ENCODE data around the gene MUSTN1.

The MUSTN1 gene

GRCh38 chr3:52790337-52790736 lies 44.5 kb downstream of the MUSTN1 start:
- no peak for DNase-seq
- H3K9me2 ChIP-seq (replicated peaks; ENCODE audit: insufficient read depth, low read length), result no peaks in the 10 kb centered on the region
- H3K4me3 ChIP-seq (ENCODE audit: low read length), result no peak overlapping the region
- TF ChIP-seq EZH2 (optimal IDR thresholded peaks at IDR 0.05; ENCODE audit: low read depth, low read length), result no peak
- no peak overlapping the region for H3K9ac ChIP-seq (ENCODE audit: low read length)
- no peaks in the 10 kb centered on the region for H3K36me3 ChIP-seq (replicated peaks; ENCODE audit: insufficient read depth, low read length)
- H3F3A ChIP-seq (ENCODE audit: insufficient read depth, low read length), result no peaks in the 10 kb centered on the region
- no peaks in the 10 kb centered on the region for H3K79me2 ChIP-seq (ENCODE audit: low read length)
- H4K20me1 ChIP-seq (ENCODE audit: insufficient read depth, low read length), result no peaks in the 10 kb centered on the region
- H2AFZ ChIP-seq (ENCODE audit: low read length), result no peak overlapping the region
- H3K27me3 ChIP-seq (replicated peaks; ENCODE audit: insufficient read depth, low read length), result no peaks in the 10 kb centered on the region
- H3K9me3 ChIP-seq (replicated peaks; ENCODE audit: insufficient read depth, low read length), result no peaks in the 10 kb centered on the region
- no peak overlapping the region for H3K4me2 ChIP-seq (ENCODE audit: low read depth, low read length)
- H3K4me1 ChIP-seq (ENCODE audit: low read length), result no peaks in the 10 kb centered on the region
- H3K27ac ChIP-seq (ENCODE audit: low read length), result no peak overlapping the region

DNA sequence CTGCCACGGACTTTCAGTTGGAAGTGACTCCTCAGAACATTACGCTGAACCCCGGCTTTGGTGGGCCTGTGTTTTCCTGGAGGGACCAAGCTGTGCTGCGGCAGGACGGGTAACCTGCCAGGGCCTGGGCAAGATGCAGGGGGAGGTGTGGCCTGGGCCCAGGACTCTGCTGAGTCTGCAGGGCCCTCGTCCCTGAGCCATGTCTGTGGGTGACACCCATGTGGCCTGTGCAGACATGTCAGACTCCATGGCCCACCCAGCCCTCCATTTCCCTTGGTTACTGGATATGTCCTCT lies 45.1 kb downstream of the MUSTN1 start:
- Histone ChIP-seq H3K4me3 (ENCODE audit: low read length) (no peak overlapping the region), H3K9me2 (replicated peaks; ENCODE audit: insufficient read depth, low read length) (no peaks in the 10 kb centered on the region), H3K4me1 (ENCODE audit: low read length) (no peaks in the 10 kb centered on the region), H3K27me3 (replicated peaks; ENCODE audit: insufficient read depth, low read length) (no peaks in the 10 kb centered on the region), H3K9ac (ENCODE audit: low read length) (no peak overlapping the region), H3K27ac (ENCODE audit: low read length) (no peak overlapping the region), H3K4me2 (ENCODE audit: low read depth, low read length) (no peak overlapping the region), H3K9me3 (replicated peaks; ENCODE audit: insufficient read depth, low read length) (no peaks in the 10 kb centered on the region), H4K20me1 (ENCODE audit: insufficient read depth, low read length) (no peaks in the 10 kb centered on the region), H2AFZ (ENCODE audit: low read length) (no peak overlapping the region), H3K36me3 (replicated peaks; ENCODE audit: insufficient read depth, low read length) (no peaks in the 10 kb centered on the region), H3K79me2 (ENCODE audit: low read length) (no peaks in the 10 kb centered on the region), H3F3A (ENCODE audit: insufficient read depth, low read length) (no peaks in the 10 kb centered on the region)
- TF ChIP-seq CTCF (IDR thresholded peaks at IDR 0.05; ENCODE audit: low read length) (no peak), EZH2 (optimal IDR thresholded peaks at IDR 0.05; ENCODE audit: low read depth, low read length) (no peak), EZH2phosphoT487 (IDR thresholded peaks at IDR 0.05; ENCODE audit: low read length) (no peak)
- DNase-seq, result no peak

DNA sequence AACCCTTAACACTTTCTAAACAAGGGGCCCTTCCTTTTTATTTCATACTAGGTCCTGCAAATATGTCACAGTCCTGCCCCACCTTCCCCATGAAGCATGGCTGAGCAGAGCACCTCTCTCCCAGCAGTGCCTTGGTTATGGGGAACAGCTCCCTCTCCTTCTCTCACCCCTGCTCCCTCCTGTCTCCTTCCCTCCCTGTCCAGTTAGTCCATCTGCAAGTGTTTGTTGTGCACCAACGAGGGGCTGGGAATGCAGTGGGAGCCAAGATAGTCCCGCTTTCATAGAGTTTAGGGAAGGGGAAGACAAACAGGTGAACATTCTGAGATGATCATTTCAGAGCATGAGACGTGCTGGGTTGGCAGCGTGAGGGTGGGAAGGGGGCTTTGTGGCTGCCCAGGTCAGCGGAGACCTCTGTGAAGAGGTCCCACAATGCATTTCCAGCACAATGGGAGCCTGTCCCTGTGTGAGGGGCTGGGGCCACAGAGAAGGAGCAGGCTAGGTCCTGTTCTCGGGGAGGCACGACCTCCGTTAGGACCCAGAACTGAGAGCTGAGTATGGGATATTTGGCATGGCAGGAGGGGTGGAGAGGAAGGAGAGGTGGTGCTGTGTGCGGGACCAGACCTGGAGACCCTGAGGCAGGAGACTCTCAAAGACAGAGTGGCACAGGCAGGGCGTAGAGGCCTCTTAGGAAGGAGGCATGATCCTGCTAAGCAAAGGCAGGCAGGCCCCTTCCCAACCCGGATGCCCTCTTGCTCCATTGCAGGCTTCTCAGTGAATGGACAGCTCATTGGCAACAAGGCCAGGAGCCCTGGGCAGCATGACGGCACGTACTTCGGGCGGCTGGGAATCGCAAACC lies 45.7 kb downstream of the MUSTN1 start:
- no peaks in the 10 kb centered on the region for H3F3A ChIP-seq (ENCODE audit: insufficient read depth, low read length)
- TF ChIP-seq EZH2phosphoT487 (IDR thresholded peaks at IDR 0.05; ENCODE audit: low read length) (no peak), CTCF (IDR thresholded peaks at IDR 0.05; ENCODE audit: low read length) (no peak), EZH2 (optimal IDR thresholded peaks at IDR 0.05; ENCODE audit: low read depth, low read length) (no peak)
- no peaks in the 10 kb centered on the region for H3K27me3 ChIP-seq (replicated peaks; ENCODE audit: insufficient read depth, low read length)
- no peaks in the 10 kb centered on the region for H3K79me2 ChIP-seq (ENCODE audit: low read length)
- no peaks in the 10 kb centered on the region for H3K4me1 ChIP-seq (ENCODE audit: low read length)
- H4K20me1 ChIP-seq (ENCODE audit: insufficient read depth, low read length), result no peaks in the 10 kb centered on the region
- no peaks in the 10 kb centered on the region for H3K9me3 ChIP-seq (replicated peaks; ENCODE audit: insufficient read depth, low read length)
- no peak overlapping the region for H3K4me2 ChIP-seq (ENCODE audit: low read depth, low read length)
- H3K9me2 ChIP-seq (replicated peaks; ENCODE audit: insufficient read depth, low read length), result no peaks in the 10 kb centered on the region
- no peak overlapping the region for H3K4me3 ChIP-seq (ENCODE audit: low read length)
- DNase-seq, result no peak
- H2AFZ ChIP-seq (ENCODE audit: low read length), result no peak overlapping the region
- H3K27ac ChIP-seq (ENCODE audit: low read length), result no peak overlapping the region
- no peaks in the 10 kb centered on the region for H3K36me3 ChIP-seq (replicated peaks; ENCODE audit: insufficient read depth, low read length)
- no peak overlapping the region for H3K9ac ChIP-seq (ENCODE audit: low read length)
